Measurements from ENCODE around the gene PLA2R1.

The PLA2R1 gene

GRCh38 chr2:160033732-160034392, 28.6 kb downstream of the PLA2R1 start:
- DNase-seq (ENCODE audit: low read depth, low spot score): peak; percentile 67

GRCh38 chr2:160029270-160029628, 33.2 kb downstream of the PLA2R1 start:
- no peak for DNase-seq (ENCODE audit: low read depth, low spot score)

GRCh38 chr2:160028431-160029269, 33.8 kb downstream of the PLA2R1 start:
- DNase-seq (ENCODE audit: low read depth, low spot score): no peak

- no peak for DNase-seq (ENCODE audit: low read depth, low spot score)
Measured at GRCh38 chr2:160022162-160022561, 40.3 kb downstream of the PLA2R1 start.

GRCh38 chr2:160019374-160020090, 42.9 kb downstream of the PLA2R1 start:
- DNase-seq (ENCODE audit: low read depth, low spot score): no peak

GRCh38 chr2:160015746-160016145, 46.7 kb downstream of the PLA2R1 start:
- DNase-seq (ENCODE audit: low read depth, low spot score): no peak

- DNase-seq (ENCODE audit: low read depth, low spot score): no peak
Measured at GRCh38 chr2:160014227-160014626, 48.2 kb downstream of the PLA2R1 start.

- DNase-seq (ENCODE audit: low read depth, low spot score): no peak
Measured at GRCh38 chr2:160010361-160011145, 51.9 kb downstream of the PLA2R1 start.

GRCh38 chr2:160007111-160007510, 55.3 kb downstream of the PLA2R1 start:
- no peak for DNase-seq (ENCODE audit: low read depth, low spot score)

- DNase-seq (ENCODE audit: low read depth, low spot score): no peak
Measured at GRCh38 chr2:160006475-160006874, 55.9 kb downstream of the PLA2R1 start.

- no peak for DNase-seq (ENCODE audit: low read depth, low spot score)
Measured at GRCh38 chr2:160005908-160006307, 56.5 kb downstream of the PLA2R1 start.

GRCh38 chr2:160005476-160005875, 56.9 kb downstream of the PLA2R1 start:
- no peak for DNase-seq (ENCODE audit: low read depth, low spot score)

- no peak for DNase-seq (ENCODE audit: low read depth, low spot score)
Measured at GRCh38 chr2:159998961-159999360, 63.5 kb downstream of the PLA2R1 start.

- no peak for DNase-seq (ENCODE audit: low read depth, low spot score)
Measured at GRCh38 chr2:159998243-159998642, 64.2 kb downstream of the PLA2R1 start.

- no peak for DNase-seq (ENCODE audit: low read depth, low spot score)
Measured at GRCh38 chr2:159996792-159997546, 65.4 kb downstream of the PLA2R1 start.

GRCh38 chr2:159995038-159995437, 67.4 kb downstream of the PLA2R1 start:
- DNase-seq (ENCODE audit: low read depth, low spot score): no peak

- DNase-seq (ENCODE audit: low read depth, low spot score): no peak
Measured at GRCh38 chr2:159989249-159989648, 73.2 kb downstream of the PLA2R1 start.

- no peak for DNase-seq (ENCODE audit: low read depth, low spot score)
Measured at GRCh38 chr2:159988412-159988970, 73.9 kb downstream of the PLA2R1 start.

GRCh38 chr2:159987181-159987580, 75.2 kb downstream of the PLA2R1 start:
- no peak for DNase-seq (ENCODE audit: low read depth, low spot score)

- no peak for DNase-seq (ENCODE audit: low read depth, low spot score)
Measured at GRCh38 chr2:159985656-159986055, 76.8 kb downstream of the PLA2R1 start.

GRCh38 chr2:159984034-159984433, 78.4 kb downstream of the PLA2R1 start:
- no peak for DNase-seq (ENCODE audit: low read depth, low spot score)
